HepG2 (cell line): ENCODE measurements around the gene PFN1. TPM values are rescaled to one million over a fixed set of nuclear protein-coding genes. Genes with fewer than 3 reads are reported as not detected.

ENCODE experiments used
- BATF2 ChIP-seq: sonication (generic); formaldehyde crosslinking; IDR thresholded peaks from 2 replicates; pipeline ENCODE4 v1.8.0; 2022; ENCODE audit warnings: mild to moderate bottlenecking, missing genetic modification reagents, moderate library complexity
- BRCA1 ChIP-seq: sonication (generic); formaldehyde crosslinking; IDR thresholded peaks from 2 replicates; pipeline ENCODE4 v1.4.0; 2020; ENCODE audit warnings: missing genetic modification reagents
- CREB3 ChIP-seq: sonication (generic); formaldehyde crosslinking; IDR thresholded peaks from 2 replicates; pipeline ENCODE4 v1.5.0; 2020; ENCODE audit warnings: missing genetic modification reagents
- GABPA ChIP-seq, 2 experiments: IDR thresholded peaks; 2 replicates each; pipeline ENCODE4 v1.6.1; 2011 to 2016; ENCODE audit warnings: low read depth in 2 of 2, low read length in 1 of 2, missing biosample characterization in 1 of 2, missing genetic modification characterization in 1 of 2
- GFI1 ChIP-seq: sonication (generic); formaldehyde crosslinking; IDR thresholded peaks from 2 replicates; pipeline ENCODE4 v1.5.0; 2020; ENCODE audit warnings: missing genetic modification reagents, mild to moderate bottlenecking, borderline replicate concordance
- KDM1A ChIP-seq: IDR thresholded peaks from 2 replicates; pipeline ENCODE4 v1.6.1; 2016; ENCODE audit warnings: missing compliant biosample characterization
- MYC ChIP-seq: sonication (generic); formaldehyde crosslinking; IDR thresholded peaks from 2 replicates; pipeline ENCODE4 v1.9.0; 2021; ENCODE audit warnings: missing genetic modification reagents, borderline replicate concordance
- POLR2A ChIP-seq, 2 experiments: IDR thresholded peaks; 2 replicates each; pipeline ENCODE4 v1.6.1; 2011; ENCODE audit warnings: low read depth in 2 of 2, low read length in 2 of 2, mild to moderate bottlenecking in 1 of 2, moderate library complexity in 1 of 2; ENCODE audit not compliant: insufficient read depth in 1 of 2
- RERE ChIP-seq: IDR thresholded peaks from 2 replicates; pipeline ENCODE4 v1.6.1; 2016; ENCODE audit warnings: low read depth, missing genetic modification reagents, missing compliant biosample characterization
- RFXAP ChIP-seq: sonication (generic); formaldehyde crosslinking; IDR thresholded peaks from 2 replicates; pipeline ENCODE4 v1.4.0; 2020; ENCODE audit warnings: missing genetic modification reagents, borderline replicate concordance
- SMAD3 ChIP-seq: sonication (generic); formaldehyde crosslinking; IDR thresholded peaks from 2 replicates; pipeline ENCODE4 v1.4.0; 2020; ENCODE audit warnings: missing genetic modification reagents
- SNAPC4 ChIP-seq: sonication (generic); formaldehyde crosslinking; IDR thresholded peaks from 2 replicates; pipeline ENCODE4 v1.4.0; 2020; ENCODE audit warnings: mild to moderate bottlenecking, missing genetic modification reagents
- ZSCAN20 ChIP-seq: sonication (generic); formaldehyde crosslinking; IDR thresholded peaks from 2 replicates; pipeline ENCODE4 v1.4.0; 2020; ENCODE audit warnings: missing genetic modification reagents, mild to moderate bottlenecking, borderline replicate concordance
- polyA plus RNA-seq, 8 experiments: library from polyadenylated mRNA; depleted of rRNA in 3 of 8; stranded (reverse) in 7 of 8; unstranded in 1 of 8; fragments of >200 nt; fragmentation: Illumina TruSeq in 4 of 8; extraction: Trizol in 4 of 8; gene quantifications; 2 replicates each; pipeline versions ENCODE4 v1.2.1 to v1.2.3, GENCODE V29; 2011 to 2016; ENCODE audit warnings: low read depth in 4 of 8, missing spikeins in 1 of 8, mixed read lengths in 1 of 8; ENCODE audit not compliant: insufficient read depth in 1 of 8
- total RNA-seq, 5 experiments: library from RNA; depleted of rRNA; stranded (reverse); fragments of >200 nt; fragmentation: Illumina TruSeq; extraction: Trizol; gene quantifications; 2 replicates each; pipeline ENCODE4 v1.2.3, GENCODE V29; 2016; ENCODE audit warnings: low read depth in 1 of 5
- TF ChIP-seq, protein P1 (sequence below): IDR thresholded peaks from 2 replicates; pipeline ENCODE4 v1.6.1; 2016; ENCODE audit warnings: mild to moderate bottlenecking

PFN1 gene
- total and polyA plus RNA-seq, 2 of the 13 experiments (the other 11 are each of a cell fraction or from before 2014, with no cell fraction given): 494 to 613 TPM

GRCh38 chr17:4908301-4908700 lies 40.0 kb downstream of the PFN1 start (continued):
- TF ChIP-seq SNAPC4 (0 out of 2 replicates have a peak, but pooled peaks have one; percentile 7), SMAD3 (CRISPR knock-in tag) (peak; percentile 49; the same call in 1 of the 2 replicates), CREB3 (CRISPR knock-in tag) (no peak), ZSCAN20 (CRISPR knock-in tag) (no peak), RERE (CRISPR knock-in tag) (no peak), MYC (CRISPR knock-in tag) (peak; percentile 66; the same call in 1 of the 2 replicates), RFXAP (0 out of 2 replicates have a peak, but pooled peaks have one; percentile 37), BRCA1 (CRISPR knock-in tag) (no peak), GFI1 (CRISPR knock-in tag) (peak; percentile 49; the same call in 1 of the 2 replicates), KDM1A (no peak), POLR2A (IDR thresholded peaks at IDR 0.05; ENCODE audit: insufficient read depth in 1 of 2, low read depth in 2 of 2, low read length in 2 of 2) (peak; percentile 39 to 76; a peak in 3 of 4 replicates), BATF2 (CRISPR knock-in tag) (0 out of 2 replicates have a peak, but pooled peaks have one; percentile 25), GABPA (IDR thresholded peaks at IDR 0.05; ENCODE audit: low read depth, low read length) (peak; percentile 42), GABPA (CRISPR knock-in tag; IDR thresholded peaks at IDR 0.05; ENCODE audit: low read depth) (peak; percentile 80)
- TF ChIP-seq, protein P1, sequence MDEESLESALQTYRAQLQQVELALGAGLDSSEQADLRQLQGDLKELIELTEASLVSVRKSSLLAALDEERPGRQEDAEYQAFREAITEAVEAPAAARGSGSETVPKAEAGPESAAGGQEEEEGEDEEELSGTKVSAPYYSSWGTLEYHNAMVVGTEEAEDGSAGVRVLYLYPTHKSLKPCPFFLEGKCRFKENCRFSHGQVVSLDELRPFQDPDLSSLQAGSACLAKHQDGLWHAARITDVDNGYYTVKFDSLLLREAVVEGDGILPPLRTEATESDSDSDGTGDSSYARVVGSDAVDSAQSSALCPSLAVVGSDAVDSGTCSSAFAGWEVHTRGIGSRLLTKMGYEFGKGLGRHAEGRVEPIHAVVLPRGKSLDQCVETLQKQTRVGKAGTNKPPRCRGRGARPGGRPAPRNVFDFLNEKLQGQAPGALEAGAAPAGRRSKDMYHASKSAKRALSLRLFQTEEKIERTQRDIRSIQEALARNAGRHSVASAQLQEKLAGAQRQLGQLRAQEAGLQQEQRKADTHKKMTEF: peak; percentile 43; the same call in 1 of the 2 replicates
